Hepatocyte (in vitro differentiated cells): ENCODE data around the gene ANKRD28. TPM values are rescaled to one million over a fixed set of nuclear protein-coding genes. Genes with fewer than 3 reads are reported as not detected.

Experiments used
- DNase-seq: peaks from one replicate; pipeline ENCODE4 v3.0.0-alpha.2; 2016; ENCODE audit warnings: low spot score
- H2AFZ ChIP-seq: fragments of 200-600 bp; sonication (generic); 2 replicates; pipeline ENCODE4 v1.6.0; 2016; ENCODE audit warnings: antibody characterized with exemption, mild to moderate bottlenecking
- H3K27ac ChIP-seq: fragments of 200-600 bp; sonication (generic); 2 replicates; pipeline ENCODE4 v1.5.1; 2016; ENCODE audit warnings: mild to moderate bottlenecking
- H3K27me3 ChIP-seq: fragments of 200-600 bp; sonication (generic); 2 replicates; pipeline ENCODE4 v1.6.1; 2016
- H3K36me3 ChIP-seq: fragments of 200-600 bp; sonication (generic); replicated peaks from 2 replicates; pipeline ENCODE4 v1.5.1; 2016; ENCODE audit warnings: low read depth; ENCODE audit not compliant: insufficient read depth
- H3K4me1 ChIP-seq: fragments of 200-600 bp; sonication (generic); 2 replicates; pipeline ENCODE4 v1.5.1; 2016; ENCODE audit warnings: mild to moderate bottlenecking, moderate library complexity; ENCODE audit not compliant: insufficient read depth
- H3K4me2 ChIP-seq: fragments of 200-600 bp; sonication (generic); 2 replicates; pipeline ENCODE4 v1.6.0; 2016
- H3K4me3 ChIP-seq: fragments of 200-600 bp; sonication (generic); 2 replicates; pipeline ENCODE4 v1.5.1; 2016; ENCODE audit warnings: mild to moderate bottlenecking
- H3K79me2 ChIP-seq: fragments of 200-600 bp; sonication (generic); 2 replicates; pipeline ENCODE4 v1.6.0; 2017; ENCODE audit warnings: mild to moderate bottlenecking
- H3K9me2 ChIP-seq: fragments of 200-600 bp; sonication (generic); replicated peaks from 2 replicates; pipeline ENCODE4 v1.6.0; 2017; ENCODE audit warnings: mild to moderate bottlenecking; ENCODE audit not compliant: insufficient read depth
- H3K9me3 ChIP-seq: fragments of 200-600 bp; sonication (generic); 2 replicates; pipeline ENCODE4 v1.5.1; 2016; ENCODE audit warnings: low read depth, mild to moderate bottlenecking
- H4K20me1 ChIP-seq: fragments of 200-600 bp; sonication (generic); 2 replicates; pipeline ENCODE4 v1.6.0; 2016; ENCODE audit warnings: mild to moderate bottlenecking; ENCODE audit not compliant: insufficient read depth, poor library complexity, severe bottlenecking
- CTCF ChIP-seq: fragments of 200-600 bp; sonication (generic); IDR thresholded peaks from 2 replicates; pipeline ENCODE4 v1.5.1; 2016; ENCODE audit warnings: antibody characterized with exemption, mild to moderate bottlenecking; ENCODE audit not compliant: poor library complexity
- EZH2 ChIP-seq: fragments of 200-600 bp; sonication (generic); IDR thresholded peaks from 2 replicates; pipeline ENCODE4 v1.6.1; 2016; ENCODE audit warnings: antibody characterized with exemption, mild to moderate bottlenecking, borderline replicate concordance
- EZH2phosphoT487 ChIP-seq: fragments of 200-600 bp; sonication (generic); IDR thresholded peaks from one replicate; pipeline ENCODE4 v1.6.1; 2018; ENCODE audit warnings: antibody characterized with exemption, mild to moderate bottlenecking, low read depth, moderate library complexity; ENCODE audit not compliant: unreplicated experiment, severe bottlenecking
- WGBS: methylation state at CpG from one replicate; pipeline ENCODE4 v1.1.6; 2016; ENCODE audit warnings: low lambda C conversion rate; ENCODE audit errors: missing lambda C conversion rate; 5-methylcytosine and 5-hydroxymethylcytosine counted together
- polyA plus RNA-seq: library from polyadenylated mRNA; unstranded; fragments of >200 nt; fragmentation: Nextera tagmentation; extraction: Ambion mirVana; gene quantifications from 2 replicates; pipeline ENCODE4 v1.2.1, GENCODE V29; 2016
- total RNA-seq: library from RNA; depleted of rRNA; stranded (reverse); fragments of >200 nt; gene quantifications from 2 replicates; pipeline ENCODE4 v1.2.3, GENCODE V29; 2014

The ANKRD28 gene
- total and polyA plus RNA-seq, 2 experiments from 2014 or later, result 12.3 to 40.6 TPM

- Histone ChIP-seq H3K9me2 (no peaks in the 10 kb centered on the region), H3K4me1 (peaks cover 16% of the 10 kb centered on the region), H3K27ac (no peak overlapping the region), H4K20me1 (no peaks in the 10 kb centered on the region), H3K27me3 (no peaks in the 10 kb centered on the region), H3K9me3 (no peaks in the 10 kb centered on the region), H3K79me2 (no peaks in the 10 kb centered on the region), H3K36me3 (no peaks in the 10 kb centered on the region), H3K4me2 (no peak overlapping the region), H2AFZ (no peak overlapping the region), H3K4me3 (no peak overlapping the region)
- WGBS, result 88% methylated on average over 2 of the region's 2 CpGs
- no peak for DNase-seq
- TF ChIP-seq EZH2phosphoT487 (no peak), EZH2 (no peak), CTCF (no peak)
These were observed 116.1 kb downstream of the ANKRD28 start for GRCh38 chr3:15681668-15682067.

- 96% methylated on average over 5 of the region's 5 CpGs for WGBS
- no peak for TF ChIP-seq EZH2phosphoT487
- no peak for TF ChIP-seq CTCF
- no peak for TF ChIP-seq EZH2
- H3K9me3 ChIP-seq, result no peaks in the 10 kb centered on the region
- H3K27ac ChIP-seq, result no peak overlapping the region
- H2AFZ ChIP-seq, result no peak overlapping the region
- no peaks in the 10 kb centered on the region for H4K20me1 ChIP-seq
- no peaks in the 10 kb centered on the region for H3K9me2 ChIP-seq
- no peaks in the 10 kb centered on the region for H3K27me3 ChIP-seq
- H3K4me3 ChIP-seq, result no peak overlapping the region
- DNase-seq, result no peak
- no peaks in the 10 kb centered on the region for H3K79me2 ChIP-seq
- peaks cover 16% of the 10 kb centered on the region for H3K4me1 ChIP-seq
- H3K4me2 ChIP-seq, result no peak overlapping the region
- no peaks in the 10 kb centered on the region for H3K36me3 ChIP-seq
These were observed 118.5 kb downstream of the ANKRD28 start for GRCh38 chr3:15679306-15679705.

GRCh38 chr3:15676259-15676658, 121.5 kb downstream of the ANKRD28 start:
- Histone ChIP-seq H3K27me3 (no peaks in the 10 kb centered on the region), H3K9me2 (no peaks in the 10 kb centered on the region), H3K27ac (no peak overlapping the region), H3K36me3 (no peaks in the 10 kb centered on the region), H4K20me1 (no peaks in the 10 kb centered on the region), H2AFZ (no peak overlapping the region), H3K9me3 (no peaks in the 10 kb centered on the region), H3K4me3 (no peak overlapping the region), H3K79me2 (no peaks in the 10 kb centered on the region), H3K4me2 (no peak overlapping the region), H3K4me1 (no peaks in the 10 kb centered on the region)
- 84% methylated on average over 2 of the region's 2 CpGs for WGBS
- DNase-seq, result no peak
- TF ChIP-seq CTCF (no peak), EZH2 (no peak), EZH2phosphoT487 (no peak)

GRCh38 chr3:15673536-15673935, 124.2 kb downstream of the ANKRD28 start:
- H3K27ac ChIP-seq, result no peak overlapping the region
- H3K36me3 ChIP-seq, result no peaks in the 10 kb centered on the region
- H3K4me3 ChIP-seq, result no peak overlapping the region
- no peaks in the 10 kb centered on the region for H3K9me3 ChIP-seq
- WGBS, result 94% methylated on average over 1 of the region's 1 CpG
- no peaks in the 10 kb centered on the region for H3K27me3 ChIP-seq
- no peak overlapping the region for H3K4me2 ChIP-seq
- no peaks in the 10 kb centered on the region for H3K9me2 ChIP-seq
- no peaks in the 10 kb centered on the region for H3K4me1 ChIP-seq
- DNase-seq, result no peak
- no peak for TF ChIP-seq CTCF
- no peak for TF ChIP-seq EZH2
- no peak for TF ChIP-seq EZH2phosphoT487
- no peaks in the 10 kb centered on the region for H3K79me2 ChIP-seq
- no peaks in the 10 kb centered on the region for H4K20me1 ChIP-seq
- no peak overlapping the region for H2AFZ ChIP-seq
